ACC112 (cell line): ENCODE data around the gene CEP78.
"Not testable (repeated sequence)": the region's sequence is repeated elsewhere in the genome, so short reads cannot be mapped to it uniquely, and the experiment has no call there.

Experiments used
- H2AFZ ChIP-seq: fragments of 200-600 bp; sonication (generic); one replicate; pipeline ENCODE4 v1.6.0; 2017; ENCODE audit warnings: antibody characterized with exemption, low read length; ENCODE audit not compliant: unreplicated experiment
- H3K27ac ChIP-seq: fragments of 200-600 bp; sonication (generic); 2 replicates; pipeline ENCODE4 v1.5.1; 2014; ENCODE audit warnings: low read depth, mild to moderate bottlenecking, antibody characterized with exemption, low read length, moderate library complexity
- H3K27me3 ChIP-seq: fragments of 200-600 bp; sonication (generic); 2 replicates; pipeline ENCODE4 v1.6.1; 2014; ENCODE audit warnings: mild to moderate bottlenecking, antibody characterized with exemption, low read length, moderate library complexity, mixed read lengths; ENCODE audit not compliant: insufficient read depth
- H3K36me3 ChIP-seq: fragments of 200-600 bp; sonication (generic); 2 replicates; pipeline ENCODE4 v1.6.1; 2016; ENCODE audit warnings: mild to moderate bottlenecking, antibody characterized with exemption, low read length, moderate library complexity, mixed read lengths; ENCODE audit not compliant: insufficient read depth
- H3K4me1 ChIP-seq: fragments of 200-600 bp; sonication (generic); one replicate; pipeline ENCODE4 v1.6.1; 2016; ENCODE audit warnings: low read length, mixed read lengths; ENCODE audit not compliant: insufficient read depth, unreplicated experiment, control insufficient read depth
- H3K4me3 ChIP-seq: fragments of 200-600 bp; sonication (generic); 2 replicates; pipeline ENCODE4 v1.5.1; 2014; ENCODE audit warnings: mild to moderate bottlenecking, low read depth, low read length
- H3K79me2 ChIP-seq: fragments of 200-600 bp; sonication (generic); one replicate; pipeline ENCODE4 v1.6.0; 2016; ENCODE audit warnings: low read length; ENCODE audit not compliant: control insufficient read depth, unreplicated experiment, insufficient read depth

CEP78 gene

DNA sequence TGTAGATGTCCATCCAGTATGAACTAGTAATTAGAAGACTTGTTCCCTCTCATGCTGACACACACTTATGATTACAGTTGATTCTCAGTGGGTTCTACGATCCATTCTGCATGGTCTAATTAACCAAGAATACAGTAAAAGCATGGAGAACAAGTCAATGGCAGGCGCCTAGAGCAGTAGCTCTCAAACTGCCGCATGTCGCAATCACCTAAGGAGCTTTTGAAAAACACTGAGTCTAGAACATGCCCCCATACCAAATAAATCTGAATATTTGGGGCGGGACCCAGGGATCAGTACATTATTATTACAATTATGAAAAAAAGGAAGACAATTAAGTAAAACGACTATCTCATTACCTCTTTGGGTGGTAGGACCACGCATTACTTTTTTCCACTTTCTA is 26.7 kb upstream of the CEP78 start:
- Histone ChIP-seq H3K4me1 (no peaks in the 10 kb centered on the region), H3K27ac (no peak overlapping the region), H3K27me3 (no peaks in the 10 kb centered on the region), H3K79me2 (no peaks in the 10 kb centered on the region), H3K4me3 (no peak overlapping the region), H2AFZ (no peak overlapping the region), H3K36me3 (no peaks in the 10 kb centered on the region)

DNA sequence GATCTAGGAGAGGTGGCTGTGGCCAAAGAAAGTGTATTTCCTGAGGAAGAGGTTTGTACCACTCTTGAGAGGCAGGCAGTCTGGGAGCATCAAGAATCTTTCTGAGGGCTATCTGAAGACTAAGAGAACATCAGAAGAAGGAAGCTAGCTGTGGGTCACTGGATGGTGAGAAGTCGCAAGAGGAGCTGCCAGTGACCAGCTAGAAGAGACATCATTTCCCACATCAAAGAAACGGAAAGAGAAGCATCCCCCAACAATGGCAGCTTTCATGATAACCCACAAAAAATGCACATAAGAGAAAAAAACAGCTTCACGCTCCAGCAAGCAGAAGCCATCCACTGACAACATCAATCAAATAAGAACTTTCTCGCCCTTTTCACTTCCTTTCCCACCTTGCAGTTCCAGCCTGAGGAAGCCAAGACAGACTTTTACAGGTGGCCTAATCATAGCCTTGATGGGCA is 25.0 kb upstream of the CEP78 start:
- no peak overlapping the region for H3K4me3 ChIP-seq
- no peak overlapping the region for H3K27ac ChIP-seq
- H2AFZ ChIP-seq, result no peak overlapping the region
- no peaks in the 10 kb centered on the region for H3K4me1 ChIP-seq
- H3K36me3 ChIP-seq, result no peaks in the 10 kb centered on the region
- no peaks in the 10 kb centered on the region for H3K27me3 ChIP-seq
- H3K79me2 ChIP-seq, result no peaks in the 10 kb centered on the region

DNA sequence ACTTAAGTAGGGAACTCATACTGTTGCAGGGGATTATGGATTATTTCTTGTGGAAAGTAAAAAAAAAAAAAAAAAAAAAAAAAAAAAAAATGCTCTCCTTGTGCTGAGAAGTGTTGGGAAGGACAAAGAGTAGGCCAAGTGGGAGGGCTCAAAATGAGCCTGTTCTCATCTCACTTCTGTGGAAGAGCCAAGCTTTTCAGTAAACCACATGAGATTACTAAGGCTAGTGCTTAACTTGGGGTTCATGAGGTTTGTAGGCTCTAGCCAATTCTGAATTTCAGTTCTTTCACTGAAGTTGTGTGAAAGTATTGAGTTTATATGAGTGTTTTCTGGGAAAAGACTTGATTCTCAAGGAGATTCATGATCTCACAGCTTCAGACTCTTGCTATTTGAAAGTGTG is 23.0 kb upstream of the CEP78 start:
- Histone ChIP-seq H3K79me2 (no peaks in the 10 kb centered on the region), H3K36me3 (no peaks in the 10 kb centered on the region), H3K4me3 (no peak overlapping the region), H3K27ac (no peak overlapping the region), H3K4me1 (no peaks in the 10 kb centered on the region), H3K27me3 (no peaks in the 10 kb centered on the region), H2AFZ (no peak overlapping the region)

DNA sequence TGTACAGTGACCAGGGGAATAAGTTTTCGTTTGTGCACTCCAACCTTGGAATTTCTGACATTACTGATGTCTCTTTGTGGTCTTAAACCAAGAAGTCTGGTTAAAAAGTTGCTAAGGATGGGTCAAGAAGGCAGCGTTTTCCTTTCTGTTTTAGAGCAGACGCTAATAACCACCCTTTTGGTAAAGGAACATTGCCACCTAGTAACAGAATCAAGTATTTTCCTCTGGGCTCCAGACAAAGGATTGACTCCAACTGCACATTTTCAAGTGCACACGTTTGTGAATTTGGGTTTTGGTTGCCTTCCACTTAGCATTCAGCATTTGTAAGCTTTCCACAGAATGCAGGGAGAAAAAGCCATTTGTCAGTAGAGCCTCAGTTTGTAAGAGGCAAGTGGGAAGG is 22.2 kb upstream of the CEP78 start:
- no peaks in the 10 kb centered on the region for H3K36me3 ChIP-seq
- no peaks in the 10 kb centered on the region for H3K27me3 ChIP-seq
- no peaks in the 10 kb centered on the region for H3K4me1 ChIP-seq
- H3K4me3 ChIP-seq, result no peak overlapping the region
- no peak overlapping the region for H3K27ac ChIP-seq
- H3K79me2 ChIP-seq, result no peaks in the 10 kb centered on the region
- peak overlapping the region; percentile 40 for H2AFZ ChIP-seq

DNA sequence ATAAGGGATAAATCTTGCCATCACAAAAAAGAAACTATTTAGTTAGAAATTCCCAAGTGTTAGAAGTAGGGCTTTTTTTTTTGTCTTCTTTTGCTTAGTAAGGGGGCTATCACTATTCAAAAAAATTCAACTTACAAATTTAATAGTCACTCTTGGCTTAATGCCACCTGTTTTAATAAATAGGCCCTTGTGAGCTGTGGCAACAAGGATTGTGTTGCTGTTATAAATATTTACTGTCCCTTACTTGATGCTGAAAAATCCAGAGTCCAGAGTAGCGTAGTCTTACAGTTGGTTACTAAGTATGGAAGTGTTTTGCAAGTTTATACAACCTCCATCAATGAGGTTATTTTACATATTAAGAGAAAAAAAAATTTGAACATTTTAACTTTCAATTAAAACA is 21.4 kb upstream of the CEP78 start:
- H3K4me1 ChIP-seq, result no peaks in the 10 kb centered on the region
- H3K27me3 ChIP-seq, result no peaks in the 10 kb centered on the region
- H3K36me3 ChIP-seq, result no peaks in the 10 kb centered on the region
- no peak overlapping the region for H3K4me3 ChIP-seq
- no peak overlapping the region for H2AFZ ChIP-seq
- H3K27ac ChIP-seq, result no peak overlapping the region
- H3K79me2 ChIP-seq, result no peaks in the 10 kb centered on the region

DNA sequence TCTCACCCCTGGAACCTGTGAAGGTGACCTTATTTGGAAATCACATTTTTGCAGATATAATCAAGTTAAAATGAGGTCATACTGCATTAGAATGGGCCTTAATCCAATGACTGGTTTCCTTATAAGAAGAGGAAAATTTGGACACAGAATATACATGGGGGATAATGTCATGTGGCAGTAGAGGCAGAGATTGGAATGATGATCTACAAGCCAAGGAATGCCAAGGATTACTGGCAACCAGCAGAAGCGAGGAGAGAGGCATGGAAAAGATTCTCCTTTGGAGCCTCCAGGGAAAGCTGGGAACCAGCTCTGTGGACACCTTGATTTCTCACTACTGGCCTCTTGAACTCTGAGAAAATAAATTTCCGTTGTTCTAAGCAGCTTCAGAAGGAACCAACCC is 20.2 kb upstream of the CEP78 start:
- Histone ChIP-seq H3K4me1 (no peaks in the 10 kb centered on the region), H3K27me3 (no peaks in the 10 kb centered on the region), H3K4me3 (no peak overlapping the region), H3K36me3 (no peaks in the 10 kb centered on the region), H2AFZ (no peak overlapping the region), H3K79me2 (no peaks in the 10 kb centered on the region), H3K27ac (no peak overlapping the region)

DNA sequence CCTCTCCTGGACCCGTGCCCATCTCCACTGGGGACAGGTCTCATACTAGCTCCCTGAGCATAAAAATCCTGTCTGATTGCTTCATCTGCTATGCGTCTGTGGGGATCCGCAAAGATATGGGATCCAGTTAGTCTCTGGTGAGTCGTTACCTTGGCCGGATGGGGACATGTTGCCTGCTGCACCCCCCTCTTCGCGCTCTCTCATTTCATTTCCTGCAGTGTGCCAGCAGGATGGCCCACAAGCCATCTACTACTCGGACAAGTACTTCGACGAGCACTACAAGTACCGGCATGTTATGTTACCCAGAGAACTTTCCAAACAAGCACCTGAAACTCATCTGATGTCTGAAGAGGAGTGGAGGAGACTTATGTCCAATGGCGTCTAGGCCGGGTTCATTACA is 17.0 kb upstream of the CEP78 start:
- no peaks in the 10 kb centered on the region for H3K79me2 ChIP-seq
- no peaks in the 10 kb centered on the region for H3K27me3 ChIP-seq
- no peak overlapping the region for H3K4me3 ChIP-seq
- no peaks in the 10 kb centered on the region for H3K4me1 ChIP-seq
- H3K27ac ChIP-seq, result no peak overlapping the region
- H2AFZ ChIP-seq, result no peak overlapping the region
- H3K36me3 ChIP-seq, result no peaks in the 10 kb centered on the region

DNA sequence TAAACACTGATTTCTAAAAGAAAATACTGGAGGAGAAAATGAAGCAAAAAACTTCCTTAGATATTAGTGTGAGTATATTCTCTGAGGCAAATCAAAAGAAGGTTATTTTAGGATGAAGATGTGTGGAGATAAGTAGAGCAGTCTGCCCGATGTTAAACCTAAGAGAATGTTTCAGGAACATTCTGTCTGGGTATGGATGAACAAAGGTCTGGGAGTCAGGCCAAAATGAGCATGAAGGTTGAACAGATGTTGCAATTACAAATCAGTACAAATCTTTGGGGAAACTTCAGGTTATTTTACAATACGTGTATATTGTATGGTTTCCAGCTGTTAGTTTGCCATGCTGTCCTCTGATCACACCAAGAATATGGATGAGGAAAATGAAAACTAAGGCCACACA is 14.4 kb upstream of the CEP78 start:
- Histone ChIP-seq H2AFZ (no peak overlapping the region), H3K79me2 (no peaks in the 10 kb centered on the region), H3K27ac (no peak overlapping the region), H3K4me1 (no peaks in the 10 kb centered on the region), H3K4me3 (no peak overlapping the region), H3K27me3 (no peaks in the 10 kb centered on the region), H3K36me3 (no peaks in the 10 kb centered on the region)

DNA sequence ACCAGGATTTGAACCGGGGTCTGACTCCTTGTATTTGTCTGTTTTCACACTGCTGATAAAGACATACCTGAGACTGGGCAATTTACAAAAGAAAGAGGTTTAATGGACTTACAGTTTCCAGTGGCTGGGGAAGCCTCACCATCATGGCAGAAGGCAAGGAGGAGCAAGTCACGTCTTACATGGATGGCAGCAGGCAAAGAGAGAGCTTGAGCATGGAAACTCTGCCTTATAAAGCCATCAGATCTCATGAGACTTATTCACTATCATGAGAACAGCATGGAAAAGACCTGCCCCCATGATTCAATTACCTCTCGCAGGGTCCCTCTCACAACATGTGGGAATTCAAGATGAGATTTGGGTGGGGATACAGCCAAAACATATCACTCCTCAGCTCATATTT is 14.0 kb upstream of the CEP78 start:
- H3K4me3 ChIP-seq, H3K27me3 ChIP-seq, H3K27ac ChIP-seq, H2AFZ ChIP-seq, H3K36me3 ChIP-seq, H3K4me1 ChIP-seq, H3K79me2 ChIP-seq: not testable (repeated sequence)

DNA sequence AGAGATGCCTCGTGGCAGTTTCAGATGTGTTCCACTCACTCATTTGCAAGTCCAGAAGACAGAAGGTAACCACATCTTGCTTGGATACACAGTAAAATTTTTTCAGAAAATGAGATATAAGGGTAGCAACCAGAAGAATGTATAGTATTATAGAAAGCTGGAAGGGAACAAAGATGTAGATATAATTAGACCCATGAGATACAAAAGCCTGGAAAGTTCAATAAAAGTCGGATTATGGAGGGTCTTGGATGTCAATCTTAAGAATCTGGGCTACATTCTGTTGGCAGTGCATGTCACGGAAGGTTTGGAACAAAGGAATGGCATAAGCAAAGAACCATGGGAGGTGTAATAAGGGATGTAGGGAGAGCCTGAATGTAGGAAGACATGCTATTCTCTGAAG is 5.1 kb upstream of the CEP78 start:
- Histone ChIP-seq H3K79me2 (peaks cover 7% of the 10 kb centered on the region), H3K4me1 (no peaks in the 10 kb centered on the region), H3K4me3 (no peak overlapping the region), H3K36me3 (0 out of 2 replicates have a peak, but pooled peaks cover 3% of the 10 kb centered on the region), H2AFZ (no peak overlapping the region), H3K27ac (no peak overlapping the region), H3K27me3 (no peaks in the 10 kb centered on the region)

DNA sequence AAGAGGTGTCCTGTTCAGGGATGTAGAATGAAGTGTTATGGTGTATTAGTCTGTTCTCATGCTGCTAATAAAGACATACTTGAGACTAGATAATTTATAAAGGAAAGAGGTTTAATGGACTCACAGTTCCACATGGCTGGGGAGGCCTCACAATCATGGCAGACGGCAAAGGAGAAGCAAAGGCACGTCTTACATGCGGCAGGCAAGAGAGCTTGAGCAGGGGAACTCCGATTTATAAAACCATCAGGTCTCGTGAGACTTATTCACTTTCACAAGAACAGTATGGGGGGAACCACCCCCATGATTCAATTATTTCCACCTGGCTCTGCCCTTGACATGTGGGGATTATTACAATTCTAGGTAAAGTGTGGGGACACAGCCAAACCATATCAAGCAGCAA is 3.4 kb upstream of the CEP78 start:
- H3K36me3 ChIP-seq, result not testable (repeated sequence)

More for the DNA sequence above, 3.4 kb upstream of the CEP78 start:
- not testable (repeated sequence) for H3K27me3 ChIP-seq, H3K4me3 ChIP-seq, H3K27ac ChIP-seq, H3K4me1 ChIP-seq, H2AFZ ChIP-seq
- H3K79me2 ChIP-seq, result peaks cover 18% of the 10 kb centered on the region
